ENCODE data around the gene ERFL.

The ERFL gene

DNA sequence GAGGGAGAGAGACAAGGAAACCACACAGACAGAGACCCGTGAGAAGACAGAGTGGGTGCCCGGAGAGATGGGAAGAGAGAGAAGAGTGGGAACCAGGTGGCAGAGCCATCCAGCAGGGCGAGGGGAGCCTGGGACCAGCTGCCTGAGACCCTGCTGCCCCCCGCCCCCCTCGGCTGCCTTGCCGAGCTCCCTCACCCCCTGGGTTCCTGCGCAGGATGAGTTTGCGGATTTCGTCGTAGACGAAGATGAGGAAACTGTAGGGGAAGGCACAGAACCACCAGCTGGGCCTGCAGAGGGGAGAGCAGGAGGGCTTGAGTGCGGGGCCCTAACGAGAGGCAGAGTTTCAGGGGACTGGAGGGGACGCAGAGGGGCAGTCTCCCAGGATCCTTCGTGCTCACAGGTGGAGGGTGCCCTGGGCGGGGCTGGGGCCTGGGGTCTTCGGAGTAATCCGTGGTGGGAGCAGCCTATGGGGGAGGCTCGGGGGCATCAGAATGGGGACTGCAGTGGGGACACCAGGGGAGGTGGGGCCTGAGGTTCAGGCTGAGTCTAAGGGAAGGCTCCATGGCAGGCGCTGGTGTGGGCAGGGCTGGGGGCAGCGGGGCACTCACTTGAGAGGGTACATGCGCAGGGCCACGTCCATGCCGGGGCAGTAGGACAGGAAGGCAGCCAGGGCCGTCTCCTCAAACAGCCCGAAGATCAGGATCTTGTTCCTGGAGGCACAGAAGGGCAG lies 39.0 kb upstream of the ERFL start:
- no peak for ATAC-seq
- TF ChIP-seq, protein P1, sequence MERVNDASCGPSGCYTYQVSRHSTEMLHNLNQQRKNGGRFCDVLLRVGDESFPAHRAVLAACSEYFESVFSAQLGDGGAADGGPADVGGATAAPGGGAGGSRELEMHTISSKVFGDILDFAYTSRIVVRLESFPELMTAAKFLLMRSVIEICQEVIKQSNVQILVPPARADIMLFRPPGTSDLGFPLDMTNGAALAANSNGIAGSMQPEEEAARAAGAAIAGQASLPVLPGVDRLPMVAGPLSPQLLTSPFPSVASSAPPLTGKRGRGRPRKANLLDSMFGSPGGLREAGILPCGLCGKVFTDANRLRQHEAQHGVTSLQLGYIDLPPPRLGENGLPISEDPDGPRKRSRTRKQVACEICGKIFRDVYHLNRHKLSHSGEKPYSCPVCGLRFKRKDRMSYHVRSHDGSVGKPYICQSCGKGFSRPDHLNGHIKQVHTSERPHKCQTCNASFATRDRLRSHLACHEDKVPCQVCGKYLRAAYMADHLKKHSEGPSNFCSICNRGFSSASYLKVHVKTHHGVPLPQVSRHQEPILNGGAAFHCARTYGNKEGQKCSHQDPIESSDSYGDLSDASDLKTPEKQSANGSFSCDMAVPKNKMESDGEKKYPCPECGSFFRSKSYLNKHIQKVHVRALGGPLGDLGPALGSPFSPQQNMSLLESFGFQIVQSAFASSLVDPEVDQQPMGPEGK (CRISPR knock-in tag; IDR thresholded peaks at IDR 0.05; ENCODE audit: borderline replicate concordance) = no peak
- TF ChIP-seq, protein P2, sequence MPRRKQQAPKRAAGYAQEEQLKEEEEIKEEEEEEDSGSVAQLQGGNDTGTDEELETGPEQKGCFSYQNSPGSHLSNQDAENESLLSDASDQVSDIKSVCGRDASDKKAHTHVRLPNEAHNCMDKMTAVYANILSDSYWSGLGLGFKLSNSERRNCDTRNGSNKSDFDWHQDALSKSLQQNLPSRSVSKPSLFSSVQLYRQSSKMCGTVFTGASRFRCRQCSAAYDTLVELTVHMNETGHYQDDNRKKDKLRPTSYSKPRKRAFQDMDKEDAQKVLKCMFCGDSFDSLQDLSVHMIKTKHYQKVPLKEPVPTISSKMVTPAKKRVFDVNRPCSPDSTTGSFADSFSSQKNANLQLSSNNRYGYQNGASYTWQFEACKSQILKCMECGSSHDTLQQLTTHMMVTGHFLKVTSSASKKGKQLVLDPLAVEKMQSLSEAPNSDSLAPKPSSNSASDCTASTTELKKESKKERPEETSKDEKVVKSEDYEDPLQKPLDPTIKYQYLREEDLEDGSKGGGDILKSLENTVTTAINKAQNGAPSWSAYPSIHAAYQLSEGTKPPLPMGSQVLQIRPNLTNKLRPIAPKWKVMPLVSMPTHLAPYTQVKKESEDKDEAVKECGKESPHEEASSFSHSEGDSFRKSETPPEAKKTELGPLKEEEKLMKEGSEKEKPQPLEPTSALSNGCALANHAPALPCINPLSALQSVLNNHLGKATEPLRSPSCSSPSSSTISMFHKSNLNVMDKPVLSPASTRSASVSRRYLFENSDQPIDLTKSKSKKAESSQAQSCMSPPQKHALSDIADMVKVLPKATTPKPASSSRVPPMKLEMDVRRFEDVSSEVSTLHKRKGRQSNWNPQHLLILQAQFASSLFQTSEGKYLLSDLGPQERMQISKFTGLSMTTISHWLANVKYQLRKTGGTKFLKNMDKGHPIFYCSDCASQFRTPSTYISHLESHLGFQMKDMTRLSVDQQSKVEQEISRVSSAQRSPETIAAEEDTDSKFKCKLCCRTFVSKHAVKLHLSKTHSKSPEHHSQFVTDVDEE (CRISPR knock-in tag; IDR thresholded peaks at IDR 0.05) = no peak
- TF ChIP-seq ZNF8 (CRISPR knock-in tag; IDR thresholded peaks at IDR 0.05) = no peak
- TF ChIP-seq, protein P3, sequence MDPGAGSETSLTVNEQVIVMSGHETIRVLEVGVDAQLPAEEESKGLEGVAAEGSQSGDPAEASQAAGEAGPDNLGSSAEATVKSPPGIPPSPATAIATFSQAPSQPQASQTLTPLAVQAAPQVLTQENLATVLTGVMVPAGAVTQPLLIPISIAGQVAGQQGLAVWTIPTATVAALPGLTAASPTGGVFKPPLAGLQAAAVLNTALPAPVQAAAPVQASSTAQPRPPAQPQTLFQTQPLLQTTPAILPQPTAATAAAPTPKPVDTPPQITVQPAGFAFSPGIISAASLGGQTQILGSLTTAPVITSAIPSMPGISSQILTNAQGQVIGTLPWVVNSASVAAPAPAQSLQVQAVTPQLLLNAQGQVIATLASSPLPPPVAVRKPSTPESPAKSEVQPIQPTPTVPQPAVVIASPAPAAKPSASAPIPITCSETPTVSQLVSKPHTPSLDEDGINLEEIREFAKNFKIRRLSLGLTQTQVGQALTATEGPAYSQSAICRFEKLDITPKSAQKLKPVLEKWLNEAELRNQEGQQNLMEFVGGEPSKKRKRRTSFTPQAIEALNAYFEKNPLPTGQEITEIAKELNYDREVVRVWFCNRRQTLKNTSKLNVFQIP (CRISPR knock-in tag; IDR thresholded peaks at IDR 0.05; ENCODE audit: borderline replicate concordance, low read depth) = no peak
- TF ChIP-seq TCF4 (CRISPR knock-in tag; IDR thresholded peaks at IDR 0.05; ENCODE audit: borderline replicate concordance) = no peak
- no peak for TF ChIP-seq ISL1 (CRISPR knock-in tag; IDR thresholded peaks at IDR 0.05)
- TF ChIP-seq CSDC2 (CRISPR knock-in tag; IDR thresholded peaks at IDR 0.05) = no peak
- no peak for TF ChIP-seq SNAI2 (CRISPR knock-in tag; IDR thresholded peaks at IDR 0.05)
- no peak for TF ChIP-seq ZFP30 (CRISPR knock-in tag; IDR thresholded peaks at IDR 0.05)
- TF ChIP-seq, protein P4, sequence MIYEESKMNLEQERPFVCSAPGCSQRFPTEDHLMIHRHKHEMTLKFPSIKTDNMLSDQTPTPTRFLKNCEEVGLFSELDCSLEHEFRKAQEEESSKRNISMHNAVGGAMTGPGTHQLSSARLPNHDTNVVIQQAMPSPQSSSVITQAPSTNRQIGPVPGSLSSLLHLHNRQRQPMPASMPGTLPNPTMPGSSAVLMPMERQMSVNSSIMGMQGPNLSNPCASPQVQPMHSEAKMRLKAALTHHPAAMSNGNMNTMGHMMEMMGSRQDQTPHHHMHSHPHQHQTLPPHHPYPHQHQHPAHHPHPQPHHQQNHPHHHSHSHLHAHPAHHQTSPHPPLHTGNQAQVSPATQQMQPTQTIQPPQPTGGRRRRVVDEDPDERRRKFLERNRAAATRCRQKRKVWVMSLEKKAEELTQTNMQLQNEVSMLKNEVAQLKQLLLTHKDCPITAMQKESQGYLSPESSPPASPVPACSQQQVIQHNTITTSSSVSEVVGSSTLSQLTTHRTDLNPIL (CRISPR knock-in tag; IDR thresholded peaks at IDR 0.05; ENCODE audit: low read depth) = no peak
- no peak for TF ChIP-seq PPARA (CRISPR knock-in tag; IDR thresholded peaks at IDR 0.05; ENCODE audit: borderline replicate concordance)
- TF ChIP-seq RARB (CRISPR knock-in tag; IDR thresholded peaks at IDR 0.05) = no peak
- no peak for TF ChIP-seq ARNTL (CRISPR knock-in tag; IDR thresholded peaks at IDR 0.05; ENCODE audit: borderline replicate concordance, low read depth)
- no peak for TF ChIP-seq TOX (CRISPR knock-in tag; IDR thresholded peaks at IDR 0.05; ENCODE audit: borderline replicate concordance)
- TF ChIP-seq ZFP3 (CRISPR knock-in tag; IDR thresholded peaks at IDR 0.05) = no peak
- no peak for TF ChIP-seq ZNF70 (CRISPR knock-in tag; IDR thresholded peaks at IDR 0.05)
- no peak for TF ChIP-seq BACH2 (CRISPR knock-in tag; IDR thresholded peaks at IDR 0.05; ENCODE audit: borderline replicate concordance)
- TF ChIP-seq ZNF565 (CRISPR knock-in tag; conservative IDR thresholded peaks at IDR 0.05; ENCODE audit: low read depth) = no peak
- no peak for TF ChIP-seq GLIS3 (CRISPR knock-in tag; IDR thresholded peaks at IDR 0.05)

DNA sequence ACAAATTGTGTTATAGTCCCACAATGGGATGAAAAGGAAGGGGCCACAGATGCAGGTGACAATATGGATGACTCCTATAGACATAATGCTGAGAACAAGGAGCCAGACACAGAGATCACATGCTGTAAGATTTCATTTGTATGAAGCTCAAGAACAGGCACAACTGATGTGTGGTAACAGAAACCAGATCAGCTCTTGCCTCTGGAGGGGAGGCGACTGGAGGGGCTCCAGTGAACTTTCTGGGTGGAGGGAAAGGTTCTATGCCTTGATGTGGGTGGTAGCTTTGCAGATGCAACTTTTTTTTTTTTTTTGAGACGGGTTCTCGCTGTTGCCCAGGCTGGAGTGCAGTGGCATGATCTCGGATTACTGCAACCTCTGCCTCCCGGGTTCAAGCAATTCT lies 36.9 kb upstream of the ERFL start:
- TF ChIP-seq CSDC2 (CRISPR knock-in tag; IDR thresholded peaks at IDR 0.05) = no peak
- no peak for ATAC-seq

DNA sequence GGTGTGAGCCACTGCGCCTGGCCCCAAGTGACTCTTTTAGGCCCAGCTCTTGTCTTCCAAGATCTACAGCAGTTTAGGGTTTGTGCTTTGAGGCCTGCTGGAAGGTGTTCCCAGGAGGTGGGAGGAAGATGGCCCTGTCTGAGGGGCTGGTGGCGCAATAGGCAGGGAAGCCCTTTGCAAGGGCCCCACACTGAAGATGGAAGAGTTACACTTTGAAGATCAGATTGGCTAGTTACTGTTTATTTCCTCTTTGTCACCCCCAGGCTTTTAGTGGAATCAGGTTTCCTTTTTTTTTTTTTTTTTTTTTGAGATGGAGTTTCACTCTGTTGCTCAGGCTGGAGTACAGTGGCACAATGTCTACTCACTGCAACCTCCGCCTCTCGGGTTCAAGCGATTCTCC lies 32.7 kb upstream of the ERFL start:
- ATAC-seq = no peak
- TF ChIP-seq ZNF8 (CRISPR knock-in tag; IDR thresholded peaks at IDR 0.05) (no peak), GLIS3 (CRISPR knock-in tag; IDR thresholded peaks at IDR 0.05) (no peak), ZFP30 (CRISPR knock-in tag; IDR thresholded peaks at IDR 0.05) (no peak), BACH2 (CRISPR knock-in tag; IDR thresholded peaks at IDR 0.05; ENCODE audit: borderline replicate concordance) (no peak), TOX (CRISPR knock-in tag; IDR thresholded peaks at IDR 0.05; ENCODE audit: borderline replicate concordance) (no peak), ZC3H10 (CRISPR knock-in tag; IDR thresholded peaks at IDR 0.05) (no peak), ZNF70 (CRISPR knock-in tag; IDR thresholded peaks at IDR 0.05) (no peak), ISL1 (CRISPR knock-in tag; IDR thresholded peaks at IDR 0.05) (no peak)
- TF ChIP-seq, protein P2 (CRISPR knock-in tag; IDR thresholded peaks at IDR 0.05) = no peak
- TF ChIP-seq, protein P5, sequence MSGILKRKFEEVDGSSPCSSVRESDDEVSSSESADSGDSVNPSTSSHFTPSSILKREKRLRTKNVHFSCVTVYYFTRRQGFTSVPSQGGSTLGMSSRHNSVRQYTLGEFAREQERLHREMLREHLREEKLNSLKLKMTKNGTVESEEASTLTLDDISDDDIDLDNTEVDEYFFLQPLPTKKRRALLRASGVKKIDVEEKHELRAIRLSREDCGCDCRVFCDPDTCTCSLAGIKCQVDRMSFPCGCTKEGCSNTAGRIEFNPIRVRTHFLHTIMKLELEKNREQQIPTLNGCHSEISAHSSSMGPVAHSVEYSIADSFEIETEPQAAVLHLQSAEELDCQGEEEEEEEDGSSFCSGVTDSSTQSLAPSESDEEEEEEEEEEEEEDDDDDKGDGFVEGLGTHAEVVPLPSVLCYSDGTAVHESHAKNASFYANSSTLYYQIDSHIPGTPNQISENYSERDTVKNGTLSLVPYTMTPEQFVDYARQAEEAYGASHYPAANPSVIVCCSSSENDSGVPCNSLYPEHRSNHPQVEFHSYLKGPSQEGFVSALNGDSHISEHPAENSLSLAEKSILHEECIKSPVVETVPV (CRISPR knock-in tag; IDR thresholded peaks at IDR 0.05) = no peak
- TF ChIP-seq, protein P4 (CRISPR knock-in tag; IDR thresholded peaks at IDR 0.05; ENCODE audit: low read depth) = no peak

All from SK-N-SH treated with all-trans-retinoic acid at 6 μM for 48 hours (cell line).